Inflammatory macrophage treated with lipopolysaccharide for 4 hours (primary cell): Measurements from ENCODE around the gene LRRC52.
"Not testable (repeated sequence)": the region's sequence is repeated elsewhere in the genome, so short reads cannot be mapped to it uniquely, and the experiment has no call there.

Experiments
- DNase-seq: peaks from one replicate; pipeline ENCODE4 v3.0.0-alpha.2; 2020

The LRRC52 gene

GRCh38 chr1:165592945-165593823, 49.4 kb downstream of the LRRC52 start:
- DNase-seq, result peak; percentile 74

GRCh38 chr1:165595246-165595938, 51.6 kb downstream of the LRRC52 start:
- DNase-seq, result no peak

GRCh38 chr1:165597883-165598675, 54.3 kb downstream of the LRRC52 start:
- peak; percentile 99 for DNase-seq

- no peak for DNase-seq
These were observed 54.9 kb downstream of the LRRC52 start for GRCh38 chr1:165598676-165599059.

- DNase-seq, result peak; percentile 49
These were observed 57.0 kb downstream of the LRRC52 start for GRCh38 chr1:165600793-165601192.

GRCh38 chr1:165603810-165604209, 60.0 kb downstream of the LRRC52 start:
- DNase-seq, result no peak

GRCh38 chr1:165605246-165605645, 61.4 kb downstream of the LRRC52 start:
- no peak for DNase-seq

GRCh38 chr1:165606676-165607075, 62.9 kb downstream of the LRRC52 start:
- not testable (repeated sequence) for DNase-seq

- DNase-seq, result peak; percentile 32
These were observed 67.1 kb downstream of the LRRC52 start for GRCh38 chr1:165610866-165611265.

GRCh38 chr1:165612062-165612461, 68.3 kb downstream of the LRRC52 start:
- no peak for DNase-seq
